ENCODE measurements around the gene STX5.
"Not testable (repeated sequence)": the region's sequence is repeated elsewhere in the genome, so short reads cannot be mapped to it uniquely, and the experiment has no call there.

Gene STX5

DNA sequence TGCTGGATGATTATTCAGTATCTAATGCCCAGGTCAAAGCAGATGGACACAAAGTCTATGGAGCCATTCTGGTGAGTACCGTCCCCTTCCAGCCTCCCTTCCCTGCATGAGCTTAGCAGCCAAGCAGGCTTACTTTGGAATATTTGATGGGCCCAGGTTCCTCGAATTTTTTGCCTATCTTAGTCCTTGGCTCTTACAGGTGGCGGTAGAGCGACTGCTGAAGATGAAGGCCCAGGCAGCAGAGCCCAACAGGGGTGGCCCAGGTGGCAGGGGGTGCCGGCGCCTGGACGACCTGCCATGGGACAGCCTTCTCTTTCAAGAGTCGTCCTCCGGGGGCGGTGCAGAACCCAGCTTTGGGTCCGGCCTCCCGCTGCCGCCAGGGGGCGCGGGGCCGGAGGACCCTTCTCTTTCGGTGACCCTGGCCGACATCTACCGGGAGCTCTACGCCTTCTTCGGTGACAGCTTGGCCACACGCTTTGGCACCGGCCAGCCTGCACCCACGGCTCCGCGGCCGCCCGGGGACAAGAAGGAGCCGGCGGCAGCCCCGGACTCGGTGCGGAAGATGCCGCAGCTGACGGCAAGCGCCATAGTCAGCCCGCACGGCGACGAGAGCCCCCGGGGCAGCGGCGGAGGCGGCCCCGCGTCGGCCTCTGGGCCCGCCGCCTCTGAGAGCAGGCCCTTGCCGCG is 45.4 kb downstream of the STX5 start:
- DNase-seq (ENCODE audit: low spot score) = peak; percentile 81

DNA sequence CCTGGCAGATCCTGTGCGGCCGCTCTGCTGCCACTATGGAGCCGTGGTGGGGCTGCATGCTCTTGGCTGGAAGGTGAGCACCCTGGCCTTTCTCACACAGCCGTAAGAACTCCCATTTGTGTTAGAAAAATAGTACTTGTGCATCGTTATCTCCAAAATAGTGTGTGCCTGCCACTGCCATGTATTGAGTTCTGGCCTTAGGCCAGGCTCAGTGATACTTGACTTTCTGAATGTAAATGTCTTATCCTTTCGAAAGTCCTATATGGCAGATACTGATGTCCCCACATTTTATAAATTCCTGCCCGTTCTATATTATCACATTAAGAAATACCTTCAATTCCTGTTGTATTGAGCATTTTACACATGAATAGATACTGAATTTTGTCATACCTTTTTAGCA is 49.1 kb downstream of the STX5 start:
- no peak for DNase-seq (ENCODE audit: low spot score)

DNA sequence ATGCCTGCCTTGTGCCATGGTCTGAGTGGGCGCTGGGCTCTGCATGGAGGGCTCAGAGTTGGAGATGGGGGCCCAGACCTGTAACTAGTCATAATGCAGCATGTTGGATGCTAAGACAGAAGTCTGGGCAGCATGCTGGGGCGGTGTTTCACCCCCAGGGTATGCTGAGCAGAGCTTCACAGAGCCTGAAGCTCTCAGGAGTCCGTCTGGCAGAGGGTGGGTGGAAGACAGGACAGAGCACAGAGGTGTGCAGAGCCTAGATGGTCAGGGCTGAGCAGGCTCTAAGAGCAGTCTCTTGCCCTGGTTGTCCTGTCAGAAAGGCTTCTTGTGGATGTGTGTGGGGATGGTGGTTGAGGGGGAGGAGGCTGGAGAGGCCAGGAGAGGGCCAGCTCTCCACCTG is 53.4 kb downstream of the STX5 start:
- DNase-seq (ENCODE audit: low spot score) = no peak

DNA sequence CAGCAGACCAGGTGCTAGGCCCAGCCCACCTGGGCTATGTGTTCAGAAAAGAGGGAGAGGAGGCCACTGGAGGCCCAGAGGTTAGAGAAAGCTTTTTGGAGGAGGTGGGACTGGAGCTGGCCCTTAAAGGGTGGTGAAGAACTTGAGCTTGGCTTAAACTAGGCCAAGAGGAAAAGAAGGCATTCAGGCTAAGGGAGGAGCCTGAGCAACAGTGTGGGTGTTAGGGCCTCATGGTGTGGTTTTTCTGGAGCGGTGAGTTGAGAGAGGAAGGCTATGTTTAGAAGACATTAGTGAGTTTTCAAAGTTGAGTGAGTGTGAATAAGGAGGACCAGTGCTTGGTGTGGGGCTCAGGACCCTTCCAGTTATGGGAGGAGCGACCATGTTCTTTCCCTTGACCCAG is 54.5 kb downstream of the STX5 start:
- DNase-seq (ENCODE audit: low spot score) = no peak

DNA sequence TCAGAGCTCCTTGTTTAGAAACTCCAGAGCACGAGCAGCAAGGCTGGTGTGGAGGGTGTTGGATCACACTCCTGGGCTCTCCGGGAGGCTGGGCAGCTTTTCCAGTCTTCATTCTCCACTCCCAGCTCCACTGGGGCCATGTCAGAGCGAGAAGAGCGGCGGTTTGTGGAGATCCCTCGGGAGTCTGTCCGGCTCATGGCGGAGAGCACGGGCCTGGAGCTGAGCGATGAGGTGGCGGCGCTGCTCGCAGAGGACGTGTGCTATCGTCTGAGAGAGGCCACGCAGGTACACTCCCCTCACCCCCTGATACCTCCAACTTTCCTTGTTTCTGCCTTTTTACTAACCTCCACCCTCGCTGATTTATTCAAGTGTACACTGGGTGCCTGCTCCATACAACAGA is 56.2 kb downstream of the STX5 start:
- no peak for DNase-seq (ENCODE audit: low spot score)

DNA sequence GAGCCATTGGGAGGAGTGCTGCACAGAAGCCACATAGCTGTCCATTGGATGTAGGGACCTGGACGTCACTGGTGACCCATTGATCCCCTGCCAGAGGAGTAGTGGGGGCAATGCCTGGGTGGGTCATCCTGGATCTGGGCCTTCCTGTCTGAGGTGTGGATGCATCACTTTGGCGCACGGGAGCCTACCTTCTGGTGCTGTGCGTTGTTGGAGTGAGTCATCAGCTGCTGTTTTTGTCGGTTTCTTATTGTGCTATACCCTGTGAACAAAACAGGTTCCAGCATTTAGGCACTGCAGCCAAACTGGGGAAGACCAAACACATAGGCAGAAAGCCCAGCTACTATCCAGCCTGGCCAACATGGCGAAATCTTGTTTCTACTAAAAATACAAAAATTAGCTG is 57.4 kb downstream of the STX5 start:
- DNase-seq (ENCODE audit: low spot score) = no peak

DNA sequence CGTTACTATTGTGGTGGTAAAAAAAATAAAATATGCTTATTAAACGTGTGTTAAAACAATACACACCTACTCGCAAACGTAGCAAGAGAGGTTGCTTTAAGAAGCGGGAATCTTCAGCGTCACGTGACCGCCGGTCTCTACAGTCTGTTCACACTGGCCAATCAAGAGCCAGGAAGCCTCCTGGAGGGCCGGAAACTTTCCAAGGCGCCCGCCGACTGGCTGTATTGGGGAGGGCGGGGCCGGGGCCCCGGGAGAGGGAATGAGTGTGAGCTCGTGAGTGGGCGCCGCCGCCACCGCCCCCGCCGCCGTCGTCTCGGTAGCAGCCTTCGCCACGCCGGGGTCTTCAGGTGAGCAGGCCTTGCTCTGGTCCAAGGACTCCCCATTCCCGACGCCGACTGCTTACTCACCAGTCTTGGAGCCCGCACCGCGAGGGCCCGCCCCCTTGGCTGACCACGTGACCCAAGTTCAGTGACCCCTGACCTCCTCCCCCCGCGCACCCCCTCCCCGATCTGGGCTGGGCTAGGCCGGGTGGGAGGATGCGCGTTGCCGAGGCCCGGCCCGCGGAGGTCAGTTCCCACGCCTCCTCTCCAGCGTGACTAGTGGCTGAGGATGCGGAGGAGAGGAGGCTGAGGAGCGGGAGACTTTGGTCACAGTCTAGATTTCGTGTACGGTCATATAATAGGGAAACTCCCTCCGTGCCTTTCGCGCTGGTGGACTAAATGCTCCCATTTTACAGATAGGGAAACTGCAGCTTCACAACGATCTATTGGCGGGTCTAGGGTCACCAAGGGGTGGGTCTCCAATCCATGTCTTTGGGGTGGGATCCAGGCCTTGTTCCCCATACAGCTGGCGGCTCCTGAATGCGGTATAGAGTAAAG is 60.5 kb downstream of the STX5 start, which contains the start of gene TAF6L:
TAF6L (plus strand) TSS at position 253 of the 878 bp plus-strand sequence. CDS start 4,388 bp downstream, outside the sequence.
- peak; percentile 98 for DNase-seq (ENCODE audit: low spot score)

DNA sequence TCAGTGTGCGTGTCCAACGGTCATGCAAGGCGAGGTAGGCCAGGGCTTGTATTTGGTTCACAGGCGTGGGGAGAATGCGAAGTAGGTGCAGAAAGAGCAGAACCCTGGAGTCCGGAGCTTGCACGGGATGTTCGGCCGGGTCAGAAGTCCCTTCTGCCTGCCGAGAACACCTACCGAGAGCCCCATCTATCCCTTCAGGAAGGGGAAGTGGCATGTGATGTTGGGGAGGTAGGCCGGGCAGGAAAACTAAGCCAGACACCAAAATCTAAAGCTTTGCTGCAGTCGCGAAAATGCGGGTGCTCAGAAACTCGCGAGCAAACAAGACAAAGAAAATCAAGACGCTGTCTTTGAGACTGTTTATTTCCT is 61.1 kb downstream of the STX5 start:
- DNase-seq (ENCODE audit: low spot score) = no peak

DNA sequence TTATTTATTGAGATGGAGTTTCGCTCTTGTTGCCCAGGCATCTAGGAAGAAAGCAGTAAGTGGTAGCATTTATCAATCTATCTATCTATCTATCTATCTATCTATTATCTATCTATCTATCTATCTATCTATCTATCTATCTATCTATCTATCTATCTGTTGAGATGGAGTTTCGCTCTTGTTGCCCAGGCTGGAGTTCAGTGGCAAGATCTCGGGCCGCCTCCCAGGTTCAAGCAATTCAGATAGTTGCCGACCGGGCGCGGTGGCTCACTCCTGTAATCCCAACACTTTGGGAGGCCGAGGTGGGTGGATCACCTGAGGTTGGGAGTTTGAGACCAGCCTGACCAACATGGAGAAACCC is 71.0 kb downstream of the STX5 start:
- DNase-seq (ENCODE audit: low spot score) = not testable (repeated sequence)

DNA sequence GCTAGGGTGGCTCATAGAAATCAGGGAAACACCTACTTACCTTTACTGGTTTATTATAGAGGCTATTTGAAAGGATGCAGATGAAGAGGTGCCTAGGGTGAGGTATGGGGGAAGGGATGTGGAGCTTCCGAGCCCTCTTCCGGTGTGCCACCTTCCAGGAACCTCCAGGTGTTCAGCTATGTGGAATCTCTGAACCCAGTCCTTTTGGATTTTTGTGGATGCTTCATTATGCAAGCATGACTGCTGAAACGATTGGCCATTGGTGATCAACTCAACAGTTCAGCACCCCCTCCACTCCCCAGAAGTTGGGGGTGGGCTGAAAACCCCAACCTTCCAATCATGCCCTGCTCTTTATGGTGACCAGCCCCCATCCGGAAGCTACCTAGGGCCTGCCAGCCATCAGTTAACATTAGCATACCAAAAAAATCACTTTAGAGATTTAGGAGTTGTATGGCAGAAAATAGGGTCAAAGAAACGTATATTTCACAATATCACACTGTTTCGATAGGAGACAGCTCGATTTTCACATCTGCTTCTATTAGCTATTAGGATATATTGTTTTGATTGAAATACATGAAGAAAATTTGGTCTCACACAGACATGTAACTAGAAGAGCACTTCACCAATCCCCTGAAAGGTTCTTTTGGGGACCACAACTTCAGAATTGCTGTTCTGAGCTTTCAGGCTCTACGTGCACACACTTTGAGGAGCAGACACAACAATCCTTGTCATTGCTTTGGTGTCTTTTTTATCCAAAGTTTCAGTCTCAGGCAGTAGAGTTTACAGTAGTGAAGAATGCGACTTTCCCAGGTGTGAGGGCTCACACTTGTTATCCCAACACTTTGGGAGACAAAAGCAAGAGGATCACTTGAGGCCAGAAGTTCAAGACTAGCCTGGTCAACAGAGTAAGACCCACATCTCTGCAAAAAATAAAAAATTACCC is 73.7 kb downstream of the STX5 start:
- DNase-seq (ENCODE audit: low spot score) = no peak
